HG02763 (cell line): Measurements from ENCODE around the gene GPD2.
"Not testable (repeated sequence)": the region's sequence is repeated elsewhere in the genome, so short reads cannot be mapped to it uniquely, and the experiment has no call there.

Experiments used
- ATAC-seq: cut with Tn5 transposase; IDR thresholded peaks from one replicate; pipeline ENCODE4 v1.9.1; 2021; ENCODE audit warnings: mild to moderate bottlenecking, moderate library complexity; ENCODE audit not compliant: unreplicated experiment

Gene GPD2

DNA sequence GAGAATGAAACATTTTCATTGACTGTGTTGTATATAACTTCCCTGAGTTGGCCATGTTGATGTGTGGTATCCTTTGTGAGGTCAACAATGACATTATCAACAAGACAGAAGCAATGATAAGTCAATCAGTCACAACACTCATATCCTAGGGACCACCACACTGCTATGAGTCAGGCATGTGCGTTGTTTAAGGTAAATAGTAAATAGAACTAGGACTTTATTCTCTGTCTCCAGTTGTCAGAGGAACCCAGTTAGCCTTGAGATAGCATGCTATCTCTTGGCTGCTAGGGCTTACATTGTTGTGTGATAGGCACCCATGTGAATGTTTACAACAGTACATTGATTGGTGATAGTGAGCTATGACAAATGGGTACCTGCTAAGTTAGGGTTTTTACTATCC lies 37.3 kb downstream of the GPD2 start:
- no peak for ATAC-seq

DNA sequence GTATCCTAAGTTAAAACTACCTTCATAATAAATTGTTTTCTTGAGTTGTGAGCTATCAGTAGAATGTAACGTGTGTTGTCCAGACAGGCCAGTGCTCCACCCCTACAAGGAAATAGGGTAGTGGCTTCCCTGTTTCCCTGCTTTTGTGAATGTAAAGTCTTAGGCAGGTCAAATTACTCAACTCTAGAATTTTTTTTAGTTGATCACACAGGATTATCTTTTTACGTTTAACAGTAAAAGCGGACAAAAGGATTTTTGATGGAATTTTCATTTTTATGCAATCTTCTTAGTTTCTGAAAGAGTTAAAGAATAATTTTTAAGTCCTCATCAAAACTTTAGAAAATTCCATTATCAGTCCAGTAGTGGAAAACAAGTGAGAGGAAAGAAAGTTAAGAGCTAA lies 38.2 kb downstream of the GPD2 start:
- ATAC-seq, result no peak

DNA sequence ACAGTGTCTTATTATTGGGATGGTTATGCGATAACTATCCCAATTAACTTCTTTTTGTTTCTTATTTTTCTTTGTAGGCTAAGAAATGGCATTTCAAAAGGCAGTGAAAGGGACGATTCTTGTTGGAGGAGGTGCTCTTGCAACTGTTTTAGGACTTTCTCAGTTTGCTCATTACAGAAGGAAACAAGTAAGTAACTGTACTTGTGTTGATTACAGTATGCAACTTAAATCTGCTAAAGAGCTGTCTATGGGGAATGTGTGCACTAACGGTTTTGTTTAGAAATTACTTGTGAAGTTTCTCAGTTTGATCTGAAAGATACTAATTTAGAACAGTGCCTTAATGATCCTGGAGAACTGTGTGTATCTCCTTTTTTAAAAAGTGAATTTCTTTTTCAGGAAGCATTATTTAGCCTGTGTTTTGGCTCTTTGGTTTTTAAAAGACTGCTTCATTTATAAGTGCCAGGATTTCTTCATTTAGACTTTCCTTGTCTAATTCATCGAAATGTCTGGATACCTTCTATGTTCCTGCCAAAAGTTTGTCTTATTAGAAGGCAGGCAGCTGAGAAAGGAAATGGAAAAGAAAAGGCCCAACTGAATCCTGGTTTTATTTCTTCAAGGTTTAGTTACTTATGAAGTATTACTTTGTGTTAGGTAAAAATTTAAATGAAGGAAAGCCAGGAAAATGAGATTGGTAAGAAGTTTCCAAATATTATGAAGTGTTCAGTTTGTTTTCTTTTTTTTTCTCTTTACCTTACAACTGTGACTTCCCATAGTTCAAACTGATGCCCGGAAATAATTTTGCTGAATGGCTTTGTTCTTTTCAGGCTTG lies 40.1 kb downstream of the GPD2 start:
- ATAC-seq, result no peak

DNA sequence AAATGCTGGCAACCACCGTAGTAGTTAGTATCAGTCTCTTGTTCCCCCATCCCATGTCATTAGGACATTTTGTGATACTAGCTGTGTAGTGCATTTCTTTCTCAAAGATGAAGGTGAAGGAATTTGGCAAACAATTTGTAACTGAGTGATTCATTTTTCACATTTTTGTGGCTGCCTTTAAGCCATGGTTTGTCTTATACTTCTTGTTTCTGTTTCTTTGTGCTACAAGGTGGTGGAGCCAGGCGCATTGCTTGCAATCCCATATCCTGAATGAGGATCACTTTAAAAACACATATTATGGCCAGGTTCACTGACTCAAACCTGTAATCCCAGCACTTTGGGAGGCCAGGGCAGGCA lies 40.6 kb downstream of the GPD2 start:
- peak; percentile 60 for ATAC-seq

DNA sequence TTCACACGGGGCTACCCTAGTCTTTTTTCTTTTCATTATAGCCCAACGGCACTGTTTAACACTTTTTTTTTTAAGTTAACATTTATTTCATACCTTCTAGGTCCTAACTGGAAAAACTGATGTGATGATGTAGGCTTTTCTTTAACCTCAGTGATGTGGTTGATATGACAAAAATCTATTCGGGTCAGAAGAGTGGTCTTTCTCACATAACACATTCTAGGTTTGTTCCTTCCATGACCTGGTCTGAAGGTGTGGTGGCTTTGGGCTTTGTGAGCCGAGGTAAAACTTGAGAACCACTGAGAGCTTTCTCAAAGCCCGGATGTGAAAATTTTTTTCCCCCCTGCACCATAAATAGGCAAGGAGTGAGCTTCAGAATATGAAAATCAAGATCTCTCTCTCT lies 44.2 kb downstream of the GPD2 start:
- ATAC-seq, result no peak

DNA sequence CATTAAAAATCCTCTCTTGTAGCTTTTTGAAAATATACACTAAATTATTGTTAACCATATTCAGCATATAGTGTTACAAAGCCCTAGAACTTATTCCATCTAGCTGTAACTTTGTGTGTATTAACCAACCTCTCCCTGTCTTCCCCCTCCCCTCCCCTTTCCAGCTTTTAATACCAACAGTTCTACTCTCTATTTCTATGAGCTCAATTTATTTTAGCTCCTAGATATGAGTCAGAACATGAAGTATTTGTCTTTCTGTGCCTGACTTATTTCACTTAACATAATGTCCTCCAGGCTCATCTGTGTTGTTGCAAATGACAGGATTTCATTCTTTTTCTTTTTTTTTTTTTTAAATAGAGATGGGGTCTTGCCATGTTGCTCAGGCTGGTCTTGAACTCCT lies 45.1 kb downstream of the GPD2 start:
- ATAC-seq, result no peak

DNA sequence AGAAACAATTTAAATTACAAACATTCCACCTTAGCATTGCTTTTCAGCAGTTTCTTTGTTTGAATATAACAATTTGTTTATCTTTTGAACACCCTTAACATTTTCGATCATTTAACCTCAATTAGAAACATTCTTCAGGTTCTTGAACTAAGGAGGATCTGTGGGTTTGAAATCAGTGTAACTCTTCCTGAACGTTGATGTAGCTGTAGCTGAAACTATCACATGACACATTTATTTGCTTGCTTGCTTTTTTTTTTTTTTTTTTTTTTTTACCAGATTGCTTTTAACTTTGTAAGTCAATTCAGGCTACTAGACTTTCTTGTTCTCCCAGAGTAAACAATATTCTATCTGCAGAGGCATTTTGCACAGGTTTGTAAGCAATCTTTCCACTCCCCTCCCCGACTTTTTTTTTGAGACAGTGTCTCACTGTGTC lies 47.6 kb downstream of the GPD2 start:
- no peak for ATAC-seq

DNA sequence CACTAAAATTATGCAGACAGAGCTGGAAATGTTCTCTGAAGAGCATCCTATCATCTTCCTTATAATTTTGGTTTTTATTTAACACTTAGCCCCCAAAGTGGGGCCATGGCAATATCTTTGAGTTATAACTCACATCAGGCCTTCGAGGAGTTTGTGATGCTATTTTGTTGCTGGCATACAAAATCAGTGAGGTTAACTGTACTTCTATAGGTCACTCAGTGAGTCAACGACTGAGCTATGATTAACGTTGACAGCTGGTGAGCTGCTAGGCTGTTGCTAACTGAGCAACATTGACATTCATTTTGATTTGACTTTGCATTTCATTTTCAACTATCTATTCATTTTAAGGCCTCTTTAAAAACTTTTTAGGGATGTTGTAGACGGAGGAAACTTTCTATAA lies 50.0 kb downstream of the GPD2 start:
- no peak for ATAC-seq

DNA sequence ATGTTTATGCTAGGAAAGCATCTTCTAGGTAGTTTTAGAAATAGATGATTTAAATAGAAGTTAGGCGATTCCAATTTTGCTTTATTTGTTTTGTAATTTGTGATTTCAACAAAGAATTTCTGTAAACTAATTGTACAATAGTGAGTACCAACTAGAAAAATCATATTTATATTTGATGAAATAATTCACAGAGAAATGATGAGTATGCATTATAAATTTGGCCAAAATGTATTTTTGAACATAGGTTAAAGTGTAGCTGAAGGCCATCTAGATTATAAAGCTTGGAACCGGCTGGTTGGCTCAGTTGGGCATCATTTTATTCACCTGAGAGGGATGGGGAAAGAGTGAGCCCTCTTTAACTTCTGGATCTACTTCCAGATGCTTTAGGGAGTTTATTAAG lies 50.4 kb downstream of the GPD2 start:
- ATAC-seq, result no peak

DNA sequence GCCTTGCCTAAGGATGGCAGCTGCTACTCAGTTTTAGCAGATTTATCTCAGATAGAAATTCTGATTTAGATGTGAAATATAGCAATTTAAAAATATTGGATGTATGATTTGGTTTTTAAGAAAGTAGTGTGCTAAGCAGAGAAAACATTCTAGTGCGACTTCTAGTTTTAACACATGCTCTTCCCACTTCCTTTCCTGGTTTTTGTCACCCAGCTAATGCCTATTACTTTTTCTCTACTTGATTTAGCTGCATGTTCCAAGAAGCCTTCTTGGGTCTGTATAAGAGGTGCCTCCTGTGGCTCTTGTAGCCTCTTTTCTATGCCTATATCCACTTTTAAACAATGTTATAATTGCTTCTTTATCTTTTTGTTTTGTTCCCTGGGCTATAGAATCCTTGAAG lies 53.0 kb downstream of the GPD2 start:
- no peak for ATAC-seq

DNA sequence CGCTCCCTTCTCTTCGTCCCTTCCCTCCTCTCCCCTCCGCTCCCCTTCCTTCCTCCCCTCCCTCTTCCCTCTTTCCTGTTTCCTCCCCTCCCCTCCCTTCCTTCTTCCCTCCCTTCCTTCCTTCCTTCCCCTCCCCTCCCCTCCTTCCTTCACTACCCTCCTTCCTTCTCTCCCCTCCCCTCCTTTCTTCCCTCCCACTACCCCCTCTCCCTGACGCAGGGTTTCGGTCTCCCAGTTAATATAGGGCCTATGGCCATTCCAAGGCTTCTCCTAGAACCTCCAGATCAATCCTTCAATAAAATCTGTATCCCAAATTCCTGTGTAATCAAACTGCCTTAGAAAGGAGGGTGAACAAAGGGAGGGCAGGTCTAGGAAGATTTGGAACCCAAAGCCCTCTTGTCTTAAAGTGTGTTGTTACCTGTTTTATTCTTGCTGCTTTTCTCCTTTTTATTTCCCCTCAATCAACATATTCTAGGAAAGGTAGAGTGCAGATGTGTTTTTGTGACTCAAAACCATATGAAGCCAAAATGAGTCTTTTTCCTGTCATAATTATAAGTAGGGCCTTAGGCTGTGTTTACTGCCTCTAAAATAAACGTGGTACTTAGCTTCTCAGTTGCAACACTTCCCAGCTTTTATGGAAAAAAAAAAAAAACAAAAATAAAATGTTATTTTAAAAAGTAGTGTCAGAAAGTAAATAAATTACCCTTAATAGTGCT lies 53.7 kb downstream of the GPD2 start:
- ATAC-seq, result no peak

DNA sequence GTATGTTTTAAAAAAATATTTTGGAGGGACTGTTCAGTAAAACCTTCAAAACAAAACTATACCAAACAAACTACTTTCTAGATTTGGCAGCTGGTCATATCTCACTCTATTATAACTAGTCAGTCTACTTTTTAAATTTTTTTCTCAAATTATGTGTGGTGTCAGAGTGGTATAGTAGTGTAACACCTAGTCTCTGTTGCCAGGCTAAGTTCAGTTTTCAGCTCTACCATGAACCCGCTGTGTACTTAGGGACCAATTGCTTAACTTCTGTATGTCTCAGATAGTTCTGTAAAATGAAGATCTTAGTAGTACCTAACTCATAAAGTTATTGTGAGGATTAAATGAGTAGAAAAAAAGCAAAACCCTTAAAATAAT lies 54.3 kb downstream of the GPD2 start:
- ATAC-seq, result no peak

DNA sequence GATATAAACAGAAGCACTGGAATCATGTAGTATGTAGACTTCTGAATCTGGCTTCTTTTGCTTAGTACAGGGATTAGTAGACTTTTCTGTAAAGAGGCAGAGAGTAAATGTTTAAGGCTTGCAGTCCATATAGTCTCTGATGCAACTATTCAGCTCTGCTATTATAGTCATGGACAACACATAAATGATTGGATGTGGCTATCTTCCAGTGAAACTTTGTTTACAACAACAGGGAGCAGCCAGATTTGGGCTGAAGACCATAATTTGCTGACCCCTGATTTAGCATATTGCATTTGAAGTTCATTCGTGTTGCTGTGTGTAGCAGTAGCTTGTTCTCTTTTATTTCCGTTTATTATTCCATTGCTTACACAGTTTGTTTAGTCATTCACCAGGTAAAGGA lies 55.0 kb downstream of the GPD2 start:
- ATAC-seq, result no peak

DNA sequence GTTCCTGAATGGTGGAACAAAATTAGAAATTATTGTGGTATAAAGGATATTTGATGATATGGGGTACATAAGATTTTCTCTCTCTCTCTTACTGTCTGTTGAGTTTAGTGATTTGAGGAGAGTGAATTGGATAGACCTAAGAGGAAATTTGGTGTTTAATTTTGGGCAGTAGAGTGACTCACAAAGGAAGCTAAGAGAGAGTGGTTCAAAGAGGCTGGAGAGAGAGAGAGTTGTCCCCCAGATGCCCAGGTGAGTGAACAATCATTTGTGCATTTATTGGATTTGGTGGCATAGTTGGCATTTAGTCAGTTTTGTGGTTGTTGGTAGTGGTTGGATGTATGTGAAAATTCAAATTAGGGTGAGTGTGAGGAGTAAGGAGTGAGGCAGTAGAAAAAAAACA lies 56.8 kb downstream of the GPD2 start:
- no peak for ATAC-seq

DNA sequence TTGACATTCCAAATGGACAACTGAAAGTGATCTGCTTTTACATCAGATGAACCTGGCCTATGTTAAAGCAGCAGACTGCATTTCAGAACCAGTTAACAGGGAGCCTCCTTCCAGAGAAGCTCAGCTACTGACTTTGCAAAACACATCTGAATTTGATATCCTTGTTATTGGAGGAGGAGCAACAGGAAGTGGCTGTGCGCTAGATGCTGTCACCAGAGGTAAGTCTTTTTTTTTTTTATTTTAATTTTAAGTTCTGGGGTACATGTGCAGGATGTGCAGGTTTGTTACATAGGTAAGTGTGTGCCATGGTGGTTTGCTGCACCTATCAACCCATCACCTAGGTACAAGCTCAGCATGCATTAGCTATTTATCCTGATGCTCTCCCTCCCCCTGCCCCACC lies 59.8 kb downstream of the GPD2 start:
- ATAC-seq, result not testable (repeated sequence)

DNA sequence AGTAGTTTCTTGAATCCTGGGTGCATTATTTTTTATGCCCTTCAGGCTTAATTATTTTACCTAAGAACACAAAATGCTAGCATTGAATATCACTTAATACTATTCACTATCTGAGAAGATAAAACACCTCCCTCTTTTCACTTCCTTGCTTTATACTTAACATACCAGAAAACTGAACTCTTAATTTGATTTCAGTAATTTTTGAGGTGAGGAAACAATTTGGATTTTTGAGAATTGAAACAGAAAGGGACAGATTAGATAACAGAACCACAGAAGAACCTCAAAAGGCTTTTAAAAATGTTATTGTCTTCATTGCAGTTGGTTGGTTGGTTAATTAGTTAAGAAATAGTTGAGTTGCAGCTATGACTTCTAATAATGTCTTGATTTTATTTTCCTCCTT lies 69.5 kb downstream of the GPD2 start:
- ATAC-seq, result no peak

DNA sequence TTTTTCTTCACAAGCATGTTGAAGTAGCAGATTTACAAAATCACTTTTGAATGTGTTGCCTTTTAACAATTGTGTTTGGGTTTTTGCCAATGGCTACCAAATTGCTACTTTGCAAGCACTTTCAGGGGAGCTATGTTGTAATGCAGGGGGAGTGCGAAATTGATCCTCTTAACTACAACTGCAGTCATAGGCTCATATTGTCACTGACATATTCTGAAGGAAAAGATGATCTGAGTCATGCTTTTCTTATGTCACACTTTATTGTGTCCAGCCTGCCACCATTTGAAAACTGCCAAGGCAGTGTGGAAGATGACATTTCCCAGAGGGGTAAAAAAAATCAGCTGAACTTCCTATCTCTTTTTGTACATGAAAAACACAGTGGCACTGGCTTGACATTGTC lies 74.9 kb downstream of the GPD2 start:
- no peak for ATAC-seq

DNA sequence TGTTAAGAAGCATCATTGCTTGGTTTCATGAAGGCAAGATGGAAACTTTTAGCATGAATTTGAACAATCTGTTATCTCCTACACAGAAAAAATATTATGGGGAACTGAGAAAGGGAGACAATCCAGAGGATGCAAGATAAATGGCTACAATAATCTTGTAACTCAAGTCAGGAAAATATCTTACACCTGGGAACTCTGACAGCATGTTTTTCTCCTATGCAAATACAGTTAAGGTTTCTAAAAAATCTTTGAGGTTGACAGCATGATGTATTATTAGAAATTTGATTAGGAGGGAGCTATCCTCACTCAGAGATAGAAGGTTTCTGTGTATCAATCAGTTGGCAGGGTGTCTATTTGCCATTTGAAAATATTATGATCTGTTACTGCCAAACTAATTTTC lies 75.6 kb downstream of the GPD2 start:
- peak; percentile 70 for ATAC-seq

DNA sequence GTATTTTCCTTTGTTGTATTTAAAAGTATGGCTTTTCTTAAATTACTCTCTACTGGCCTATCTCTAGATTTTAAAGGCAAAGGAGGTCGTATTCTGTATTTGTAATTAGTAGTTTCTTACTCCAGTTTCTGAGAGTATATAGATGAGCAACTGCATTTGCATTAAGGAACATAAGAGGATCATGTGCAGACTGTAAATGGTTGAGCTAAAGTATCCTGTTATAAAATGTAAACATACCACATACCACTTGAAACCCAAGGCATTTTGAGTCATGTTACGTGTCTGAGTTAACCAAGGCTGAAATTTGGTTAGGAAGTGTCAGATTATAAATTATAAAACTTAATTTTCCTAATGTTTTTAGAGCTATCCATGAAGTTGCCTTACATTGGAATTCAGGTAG lies 76.3 kb downstream of the GPD2 start:
- no peak for ATAC-seq

DNA sequence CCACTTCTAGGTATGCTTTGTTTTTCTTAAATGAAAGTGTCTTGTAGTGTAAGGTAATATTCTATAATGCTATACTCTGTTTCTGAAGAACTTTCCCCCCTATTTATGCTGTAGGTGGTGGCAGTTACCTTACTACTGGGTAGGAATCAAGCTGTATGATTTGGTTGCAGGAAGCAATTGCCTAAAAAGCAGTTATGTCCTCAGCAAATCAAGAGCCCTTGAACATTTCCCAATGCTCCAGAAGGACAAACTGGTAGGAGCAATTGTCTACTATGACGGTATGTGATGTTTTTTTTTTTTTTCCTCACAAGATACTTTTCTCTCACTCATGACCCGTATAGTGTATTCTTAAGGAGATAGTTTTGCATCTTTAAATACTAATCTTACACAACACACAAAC lies 77.0 kb downstream of the GPD2 start:
- ATAC-seq, result no peak

DNA sequence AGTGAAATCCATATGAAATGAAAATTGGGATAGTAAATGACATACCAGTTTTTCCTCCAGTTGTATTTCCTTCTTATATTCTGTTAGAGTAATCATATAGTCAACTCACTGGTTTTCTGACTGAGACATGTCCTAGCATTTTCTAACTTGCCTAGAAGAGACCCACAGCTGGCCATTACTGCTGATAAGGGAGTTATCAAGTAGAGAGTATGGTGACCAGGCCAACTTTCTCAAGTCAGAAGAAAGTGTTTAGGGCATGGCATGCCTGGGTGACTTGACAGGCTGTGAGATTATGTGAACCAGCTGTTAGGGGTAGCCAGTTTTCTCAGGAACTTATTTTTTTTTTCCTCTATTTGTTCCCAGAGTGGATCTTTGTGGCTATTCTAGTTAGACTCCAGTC lies 81.2 kb downstream of the GPD2 start:
- ATAC-seq, result no peak

DNA sequence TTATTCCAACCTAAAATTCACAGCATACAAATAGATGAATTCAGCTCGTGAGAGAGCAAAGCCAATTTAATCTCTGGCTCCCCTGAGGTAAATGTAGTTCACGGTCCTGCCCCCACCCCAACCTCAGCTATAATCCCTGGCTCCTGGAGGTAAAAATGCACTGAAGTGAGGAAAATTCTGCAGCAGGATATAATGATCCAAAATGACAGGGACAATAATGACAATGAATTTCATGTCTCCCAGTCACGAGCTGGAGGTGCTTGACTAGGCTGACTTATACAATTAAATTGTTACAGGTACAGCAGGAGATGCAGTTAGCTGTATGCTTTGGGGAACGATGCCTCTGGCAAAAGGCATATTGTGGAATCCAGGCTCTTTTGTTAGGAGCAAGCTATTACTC lies 82.0 kb downstream of the GPD2 start:
- ATAC-seq, result no peak
